Gastrocnemius medialis (tissue), 4 donors: ENCODE results near the gene SERAC1. TPM values are rescaled to one million over a fixed set of nuclear protein-coding genes. Genes with fewer than 3 reads are reported as not detected.

ENCODE experiments used
- ATAC-seq, 2 donors: fragments of 150-250 bp; one replicate each; pipeline ENCODE4 v1.9.1; 2016
- DNase-seq, 2 donors: peaks; one replicate each; pipeline ENCODE4 v3.0.0-alpha.2; 2019
- H3K27ac ChIP-seq, 4 donors: fragments of 200-600 bp; sonication (generic); 1 replicate in 1 of 4; 2 replicates in 3 of 4; pipeline ENCODE4 v1.5.1; 2016 to 2018; ENCODE audit warnings: mild to moderate bottlenecking in 2 of 4, moderate library complexity in 1 of 4
- H3K27me3 ChIP-seq, 3 donors: fragments of 200-600 bp; sonication (generic) in 2 of 3; 1 replicate in 1 of 3; 2 replicates in 2 of 3; pipeline versions ENCODE4 v1.5.1 to v1.6.0; 2016 to 2019; ENCODE audit warnings: mild to moderate bottlenecking in 1 of 3, moderate library complexity in 1 of 3
- H3K36me3 ChIP-seq, 2 donors: fragments of 200-600 bp; sonication (generic) in 1 of 2; one replicate each; pipeline ENCODE4 v1.5.1; 2017 to 2018
- H3K4me1 ChIP-seq, 2 donors: fragments of 200-600 bp; sonication (generic) in 1 of 2; one replicate each; pipeline ENCODE4 v1.5.1; 2016 to 2017; ENCODE audit warnings: mild to moderate bottlenecking in 2 of 2
- H3K4me3 ChIP-seq, 4 donors: fragments of 200-600 bp; sonication (generic) in 3 of 4; 1 replicate in 1 of 4; 2 replicates in 3 of 4; pipeline ENCODE4 v1.5.1; 2016 to 2019; ENCODE audit warnings: mild to moderate bottlenecking in 2 of 4
- H3K9me3 ChIP-seq, 3 donors: fragments of 200-600 bp; sonication (generic) in 2 of 3; 1 replicate in 1 of 3; 2 replicates in 2 of 3; pipeline ENCODE4 v1.5.1; 2016 to 2019
- CTCF ChIP-seq, 5 experiments: fragments of 450-650 bp in 3 of 5; fragments of 200-600 bp in 2 of 5; sonication (generic) in 2 of 5; IDR thresholded peaks in 4 of 5; conservative IDR thresholded peaks in 1 of 5; 1 replicate in 4 of 5; 2 replicates in 1 of 5; pipeline ENCODE4 v1.5.1; 2016 to 2019; ENCODE audit warnings: antibody characterized with exemption in 5 of 5, mild to moderate bottlenecking in 3 of 5, moderate library complexity in 3 of 5
- POLR2A ChIP-seq, 2 donors: fragments of 450-650 bp; IDR thresholded peaks; one replicate each; pipeline ENCODE4 v1.6.1; 2017; ENCODE audit warnings: antibody characterized with exemption in 2 of 2, mild to moderate bottlenecking in 2 of 2, moderate library complexity in 2 of 2
- in situ Hi-C, 4 donors: fragments of 200-750 bp; cut with MboI; loops; one replicate each; pipeline versions ENCODE4 v1.15.0 to v1.8.0; 2017; ENCODE audit warnings: low sequenced_read_pairs in 4 of 4
- intact Hi-C: fragments of 100-400 bp; cut with DNase I; formaldehyde crosslinking; loops from one replicate; pipeline ENCODE4 v1.15.1; 2023; ENCODE audit warnings: low total_unique reads
- total RNA-seq, 4 donors: library from RNA; depleted of rRNA; stranded (reverse); fragments of >200 nt; gene quantifications; one replicate each; pipeline versions ENCODE4 v1.1.0 to v1.2.3, GENCODE V29; 2016

The SERAC1 gene
- total RNA-seq, 4 donors from 2014 or later = 8.1 to 15.5 (median 11.5) TPM

- DNase-seq (no peak), ATAC-seq (peak; percentile 23 to 53)
- intact Hi-C loops = no loop called here
- Histone ChIP-seq H3K9me3 (no peaks in the 10 kb centered on the region), H3K27ac (no peak overlapping the region), H3K36me3 (peaks cover 0 to 54% of the 10 kb centered on the region in 2 donors), H3K27me3 (no peaks in the 10 kb centered on the region), H3K4me1 (no peaks in the 10 kb centered on the region), H3K4me3 (no peak overlapping the region)
- in situ Hi-C loops = no loop called here
- TF ChIP-seq POLR2A (IDR thresholded peaks at IDR 0.05) (no peak), CTCF (IDR thresholded peaks at IDR 0.05 in 4 of 5, conservative IDR thresholded peaks at IDR 0.05 in 1 of 5) (no peak)
Measured at GRCh38 chr6:158142789-158143188, 25.3 kb downstream of the SERAC1 start.

GRCh38 chr6:158131926-158132325, 36.1 kb downstream of the SERAC1 start:
- Histone ChIP-seq H3K27me3 (no peaks in the 10 kb centered on the region), H3K27ac (no peak overlapping the region), H3K4me1 (no peaks in the 10 kb centered on the region), H3K36me3 (peaks cover 0 to 7% of the 10 kb centered on the region in 2 donors), H3K9me3 (no peaks in the 10 kb centered on the region), H3K4me3 (no peak overlapping the region)
- intact Hi-C loops (no loop called here), in situ Hi-C loops (no loop called here)
- TF ChIP-seq POLR2A (IDR thresholded peaks at IDR 0.05) (no peak), CTCF (IDR thresholded peaks at IDR 0.05 in 4 of 5, conservative IDR thresholded peaks at IDR 0.05 in 1 of 5) (no peak)
- DNase-seq (no peak), ATAC-seq (no peak)

GRCh38 chr6:158125271-158125670, 42.8 kb downstream of the SERAC1 start:
- Histone ChIP-seq H3K27me3 (no peaks in the 10 kb centered on the region), H3K4me3 (no peak overlapping the region), H3K4me1 (no peaks in the 10 kb centered on the region), H3K9me3 (no peaks in the 10 kb centered on the region), H3K27ac (no peak overlapping the region), H3K36me3 (peaks cover 2 to 11% of the 10 kb centered on the region in 2 donors)
- ATAC-seq (no peak), DNase-seq (no peak)
- in situ Hi-C loops (no loop called here), intact Hi-C loops (no loop called here)
- TF ChIP-seq POLR2A (IDR thresholded peaks at IDR 0.05) = no peak
- TF ChIP-seq CTCF (IDR thresholded peaks at IDR 0.05 in 4 of 5, conservative IDR thresholded peaks at IDR 0.05 in 1 of 5) = no peak

- H3K4me1 ChIP-seq = no peaks in the 10 kb centered on the region
- in situ Hi-C loops = no loop called here
Measured at GRCh38 chr6:158124288-158124687, 43.8 kb downstream of the SERAC1 start.

More at GRCh38 chr6:158124288-158124687, 43.8 kb downstream of the SERAC1 start:
- no peak for DNase-seq
- H3K27me3 ChIP-seq = no peaks in the 10 kb centered on the region
- no peak for ATAC-seq
- H3K27ac ChIP-seq = no peak overlapping the region
- TF ChIP-seq CTCF (IDR thresholded peaks at IDR 0.05 in 4 of 5, conservative IDR thresholded peaks at IDR 0.05 in 1 of 5) (no peak), POLR2A (IDR thresholded peaks at IDR 0.05) (no peak)
- intact Hi-C loops = no loop called here
- peaks cover 2 to 11% of the 10 kb centered on the region in 2 donors for H3K36me3 ChIP-seq
- H3K4me3 ChIP-seq = no peak overlapping the region
- H3K9me3 ChIP-seq = no peaks in the 10 kb centered on the region
